GM10266 (cell line): ENCODE results near the gene TMTC1.

Experiments
- DNase-seq: peaks from one replicate; pipeline ENCODE4 v3.0.0; 2012; ENCODE audit errors: extremely low spot score
- TF ChIP-seq, protein P1 (sequence below): IDR thresholded peaks from 2 replicates; pipeline ENCODE4 v1.5.1; 2012; ENCODE audit warnings: mild to moderate bottlenecking, low read depth; ENCODE audit not compliant: control insufficient read depth, insufficient read depth; ENCODE audit errors: missing control alignments

Gene TMTC1

DNA sequence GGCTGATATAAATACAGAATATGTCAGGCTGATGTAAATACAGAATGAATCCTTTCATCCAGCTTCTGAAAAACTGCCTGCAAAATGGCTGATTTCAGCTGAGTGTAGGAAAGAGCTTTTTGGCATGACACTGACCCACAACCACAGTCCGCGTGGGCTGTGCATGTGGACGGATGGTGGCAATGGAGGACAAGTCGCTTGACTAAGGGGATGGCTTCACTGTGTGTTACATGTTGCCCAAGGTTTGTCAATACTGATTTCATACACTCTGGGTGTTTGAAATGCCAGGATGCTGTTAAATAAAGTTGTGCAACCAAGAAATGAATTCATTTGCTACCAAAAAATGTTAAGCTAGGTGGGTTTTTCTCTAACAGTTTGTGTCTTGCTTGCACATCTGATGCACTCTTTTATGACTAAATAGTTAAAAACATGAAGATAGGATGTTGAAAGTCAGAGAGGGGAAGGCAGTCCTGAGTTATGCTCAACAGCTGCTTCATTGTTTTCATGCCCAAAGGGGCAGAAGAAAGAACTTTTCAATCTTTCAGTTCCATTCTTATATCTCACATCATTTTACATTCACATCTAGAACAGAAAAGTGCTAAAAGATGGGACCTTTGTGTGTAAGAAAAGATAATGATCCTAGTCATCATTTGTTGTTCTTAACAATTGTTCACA, 249.8 kb downstream of the TMTC1 start:
- TF ChIP-seq, protein P1, sequence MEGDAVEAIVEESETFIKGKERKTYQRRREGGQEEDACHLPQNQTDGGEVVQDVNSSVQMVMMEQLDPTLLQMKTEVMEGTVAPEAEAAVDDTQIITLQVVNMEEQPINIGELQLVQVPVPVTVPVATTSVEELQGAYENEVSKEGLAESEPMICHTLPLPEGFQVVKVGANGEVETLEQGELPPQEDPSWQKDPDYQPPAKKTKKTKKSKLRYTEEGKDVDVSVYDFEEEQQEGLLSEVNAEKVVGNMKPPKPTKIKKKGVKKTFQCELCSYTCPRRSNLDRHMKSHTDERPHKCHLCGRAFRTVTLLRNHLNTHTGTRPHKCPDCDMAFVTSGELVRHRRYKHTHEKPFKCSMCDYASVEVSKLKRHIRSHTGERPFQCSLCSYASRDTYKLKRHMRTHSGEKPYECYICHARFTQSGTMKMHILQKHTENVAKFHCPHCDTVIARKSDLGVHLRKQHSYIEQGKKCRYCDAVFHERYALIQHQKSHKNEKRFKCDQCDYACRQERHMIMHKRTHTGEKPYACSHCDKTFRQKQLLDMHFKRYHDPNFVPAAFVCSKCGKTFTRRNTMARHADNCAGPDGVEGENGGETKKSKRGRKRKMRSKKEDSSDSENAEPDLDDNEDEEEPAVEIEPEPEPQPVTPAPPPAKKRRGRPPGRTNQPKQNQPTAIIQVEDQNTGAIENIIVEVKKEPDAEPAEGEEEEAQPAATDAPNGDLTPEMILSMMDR, result no peak
- no peak for DNase-seq

DNA sequence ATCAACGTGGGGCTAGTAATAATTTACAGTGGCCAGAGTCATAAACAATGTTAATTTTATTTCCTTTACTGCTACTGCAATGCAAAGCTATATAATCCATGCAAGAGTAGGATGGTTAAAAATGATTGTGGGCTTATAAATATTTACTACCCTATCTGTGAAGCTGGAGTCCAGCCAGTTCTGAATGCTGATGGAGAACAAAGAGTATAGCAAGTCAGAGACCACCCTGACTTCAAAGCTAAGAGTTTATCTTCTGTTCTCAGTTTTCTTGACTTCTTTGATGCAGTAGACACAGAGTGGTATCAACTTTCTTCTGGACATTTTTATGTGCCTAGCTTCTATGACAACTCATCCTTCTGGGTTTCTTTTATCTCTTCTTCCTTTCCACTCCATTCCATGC, 252.3 kb downstream of the TMTC1 start:
- no peak for DNase-seq
- TF ChIP-seq, protein P1, result no peak

DNA sequence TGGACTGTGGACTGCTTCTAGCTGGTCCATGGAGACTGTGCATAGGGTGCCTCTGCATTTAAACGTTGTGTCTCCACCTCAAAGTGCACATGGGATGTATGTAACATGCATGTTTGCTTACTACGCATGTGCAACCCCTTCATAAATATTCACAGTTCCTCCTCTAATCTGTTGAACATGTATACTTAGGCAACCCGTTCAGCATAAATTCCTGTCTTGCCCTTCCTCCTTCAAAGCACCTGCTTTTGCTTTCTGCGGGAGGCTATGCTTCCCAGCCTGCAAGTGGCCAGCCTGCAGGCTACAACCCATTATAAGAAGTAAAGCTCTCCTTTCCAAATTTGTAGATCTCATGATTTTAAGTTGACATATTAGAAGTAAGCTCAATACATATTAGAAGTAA, 253.3 kb downstream of the TMTC1 start:
- TF ChIP-seq, protein P1, result no peak
- DNase-seq, result no peak

DNA sequence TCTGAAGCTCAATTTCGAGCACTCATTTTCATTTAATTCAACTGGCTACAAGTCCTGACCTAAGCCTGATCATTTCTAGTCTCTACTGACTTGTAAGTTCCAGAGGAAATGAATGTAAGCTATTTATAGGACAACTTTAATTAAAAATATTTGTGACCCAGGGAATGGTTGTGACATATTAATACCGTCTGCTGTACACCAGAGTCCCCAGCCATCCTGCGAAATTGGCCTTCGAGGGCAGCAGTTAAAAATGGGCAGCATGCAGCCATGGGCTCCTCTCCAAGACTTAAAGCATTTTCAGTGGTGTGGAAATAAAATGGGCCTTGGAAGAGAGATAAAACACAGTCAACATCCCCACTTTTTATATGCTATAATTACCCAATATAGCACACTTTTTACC, 255.6 kb downstream of the TMTC1 start:
- TF ChIP-seq, protein P1, result no peak
- no peak for DNase-seq

DNA sequence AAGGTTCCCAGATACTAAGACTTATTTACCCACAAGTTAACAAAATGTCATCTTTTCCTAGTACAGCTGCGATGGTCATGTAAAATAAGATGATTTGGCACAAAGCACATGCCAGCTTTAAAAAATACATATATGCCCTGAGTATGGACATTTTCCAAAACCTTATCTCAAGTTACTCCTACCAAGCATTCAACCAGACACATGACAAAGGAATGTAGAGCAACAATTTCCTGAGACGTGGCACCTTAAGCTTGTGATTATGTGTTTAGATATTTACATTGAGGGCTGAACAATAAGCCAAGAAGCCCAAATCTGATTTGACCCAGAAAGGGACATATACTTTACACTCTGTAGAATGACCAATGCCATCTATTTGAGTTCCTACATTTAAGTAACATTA, 261.8 kb downstream of the TMTC1 start:
- TF ChIP-seq, protein P1, result no peak
- DNase-seq, result no peak

DNA sequence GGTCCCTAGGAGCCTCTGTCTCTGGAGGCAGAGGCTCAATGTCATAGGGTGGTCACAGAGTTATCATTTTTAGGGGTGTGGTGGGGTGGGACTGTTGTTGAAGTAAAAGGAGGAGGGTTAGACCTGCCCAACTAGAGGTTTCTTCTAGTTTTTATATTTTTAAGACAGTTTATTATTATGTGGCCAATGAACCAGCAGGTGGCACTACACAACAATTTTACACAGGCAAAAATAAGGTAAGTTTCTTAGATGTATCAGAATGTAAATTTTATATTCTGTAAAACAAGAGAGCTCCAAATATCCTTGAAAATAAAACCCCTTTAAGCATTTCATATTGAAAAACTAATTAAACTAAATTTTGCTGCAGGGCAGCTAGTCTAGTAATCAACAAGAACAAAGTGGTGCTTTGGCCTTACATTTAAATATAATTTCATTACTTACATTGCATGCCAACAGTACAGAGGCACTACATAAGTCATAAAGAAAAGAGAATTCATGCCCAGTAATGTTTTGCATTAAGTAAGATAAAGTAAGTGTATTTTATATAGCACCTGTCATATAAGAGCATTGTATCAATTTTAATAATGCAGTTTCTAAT, 264.1 kb downstream of the TMTC1 start:
- TF ChIP-seq, protein P1, result peak; percentile 46
- peak; percentile 19 for DNase-seq

DNA sequence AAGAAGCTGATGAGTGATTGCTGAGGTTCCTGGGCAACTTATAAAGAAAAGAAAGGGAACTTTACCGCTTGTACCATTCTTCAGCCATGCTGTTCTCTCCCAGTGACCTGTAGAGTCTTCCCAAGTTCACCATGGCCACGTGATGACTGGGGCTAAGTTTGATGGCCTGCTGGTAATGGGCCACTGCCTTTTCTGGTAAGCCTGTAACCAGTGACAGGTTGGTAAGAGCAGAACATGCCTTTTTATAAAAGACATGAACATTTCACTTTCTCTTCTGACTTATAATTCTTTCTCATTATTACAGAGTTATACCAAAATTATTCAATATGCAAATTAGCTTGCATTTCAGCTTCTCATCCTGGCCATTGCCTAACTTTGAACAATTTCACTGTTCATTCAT, 265.3 kb downstream of the TMTC1 start:
- TF ChIP-seq, protein P1, result no peak
- no peak for DNase-seq
